Keratinocyte (primary cell): ENCODE data around the gene ILDR1.

Experiments used
- EZH2 ChIP-seq: IDR thresholded peaks from one replicate; pipeline ENCODE4 v1.6.1; 2012; ENCODE audit warnings: inconsistent platforms, mild to moderate bottlenecking, low read length, moderate library complexity
- TF ChIP-seq, protein P1 (sequence below), 3 experiments: IDR thresholded peaks in 1 of 3; conservative IDR thresholded peaks in 1 of 3; optimal IDR thresholded peaks in 1 of 3; 2 replicates in 2 of 3; 3 replicates in 1 of 3; pipeline versions ENCODE3 to v1.5.1; 2011; ENCODE audit warnings: low read length in 3 of 3, mild to moderate bottlenecking in 3 of 3, moderate library complexity in 2 of 3, control low read depth in 1 of 3, inconsistent platforms in 1 of 3; ENCODE audit not compliant: insufficient read depth in 2 of 3; ENCODE audit errors: extremely low read depth in 1 of 3

DNA sequence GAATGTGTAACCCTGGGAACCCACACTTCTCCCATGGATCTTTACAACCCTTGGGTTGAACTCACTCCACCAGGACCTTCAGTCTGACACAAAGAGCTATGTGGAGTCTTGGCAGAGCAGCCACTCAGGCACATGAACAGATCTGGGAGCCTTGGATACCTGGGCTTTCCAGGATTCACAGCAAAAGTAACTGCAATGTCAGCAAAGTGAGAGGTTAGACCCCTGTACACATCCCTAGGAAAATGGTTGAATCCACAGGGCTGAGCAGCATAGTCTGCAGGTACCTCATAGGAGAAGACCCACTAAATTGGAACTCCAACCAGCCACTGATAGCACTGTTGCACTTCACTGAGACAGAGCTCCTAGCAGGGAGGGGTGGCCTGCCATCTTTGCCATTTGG, 59.6 kb downstream of the ILDR1 start:
- TF ChIP-seq, protein P1, sequence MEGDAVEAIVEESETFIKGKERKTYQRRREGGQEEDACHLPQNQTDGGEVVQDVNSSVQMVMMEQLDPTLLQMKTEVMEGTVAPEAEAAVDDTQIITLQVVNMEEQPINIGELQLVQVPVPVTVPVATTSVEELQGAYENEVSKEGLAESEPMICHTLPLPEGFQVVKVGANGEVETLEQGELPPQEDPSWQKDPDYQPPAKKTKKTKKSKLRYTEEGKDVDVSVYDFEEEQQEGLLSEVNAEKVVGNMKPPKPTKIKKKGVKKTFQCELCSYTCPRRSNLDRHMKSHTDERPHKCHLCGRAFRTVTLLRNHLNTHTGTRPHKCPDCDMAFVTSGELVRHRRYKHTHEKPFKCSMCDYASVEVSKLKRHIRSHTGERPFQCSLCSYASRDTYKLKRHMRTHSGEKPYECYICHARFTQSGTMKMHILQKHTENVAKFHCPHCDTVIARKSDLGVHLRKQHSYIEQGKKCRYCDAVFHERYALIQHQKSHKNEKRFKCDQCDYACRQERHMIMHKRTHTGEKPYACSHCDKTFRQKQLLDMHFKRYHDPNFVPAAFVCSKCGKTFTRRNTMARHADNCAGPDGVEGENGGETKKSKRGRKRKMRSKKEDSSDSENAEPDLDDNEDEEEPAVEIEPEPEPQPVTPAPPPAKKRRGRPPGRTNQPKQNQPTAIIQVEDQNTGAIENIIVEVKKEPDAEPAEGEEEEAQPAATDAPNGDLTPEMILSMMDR (optimal IDR thresholded peaks at IDR 0.05 in 1 of 3, IDR thresholded peaks at IDR 0.05 in 1 of 3, conservative IDR thresholded peaks at IDR 0.05 in 1 of 3; ENCODE audit: extremely low read depth in 1 of 3, insufficient read depth in 2 of 3, low read length in 3 of 3) = no peak
- TF ChIP-seq EZH2 = no peak
